ENCODE measurements around the gene ZNF12. TPM values are rescaled to one million over a fixed set of nuclear protein-coding genes. Genes with fewer than 3 reads are reported as not detected.
"Not testable (repeated sequence)": the region's sequence is repeated elsewhere in the genome, so short reads cannot be mapped to it uniquely, and the experiment has no call there.

ZNF12 gene
- total RNA-seq, 1 donor from 2014 or later, result 30.8 TPM

GRCh38 chr7:6718124-6718523 lies 11.4 kb upstream of the ZNF12 start:
- no peak overlapping the region for H3K27ac Mint-ChIP-seq (ENCODE audit: unreplicated experiment)
- peaks cover 21% of the 10 kb centered on the region for H3K27me3 Mint-ChIP-seq (ENCODE audit: unreplicated experiment)
- TF ChIP-seq CTCF (IDR thresholded peaks at IDR 0.05; ENCODE audit: unreplicated experiment), result no peak

DNA sequence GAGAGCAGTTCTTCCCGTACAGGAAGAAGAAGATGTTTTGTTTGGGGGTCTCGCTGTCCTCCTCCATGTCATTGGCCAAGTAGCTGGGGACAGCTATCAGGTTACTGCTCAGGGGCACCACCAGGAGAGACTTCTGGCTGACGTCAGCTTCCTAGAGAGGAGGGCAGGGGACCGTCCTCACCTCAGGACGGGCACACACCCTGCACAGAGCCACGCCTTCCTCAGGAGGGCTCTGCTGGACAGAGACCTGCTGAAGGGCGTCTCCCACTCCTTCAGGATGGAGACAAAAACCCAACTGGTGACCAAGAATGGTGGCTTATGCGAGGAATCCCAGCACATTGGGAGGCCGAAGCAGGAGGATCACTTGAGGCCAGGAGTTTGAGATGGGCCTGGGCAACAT lies 9.2 kb upstream of the ZNF12 start:
- H3K4me1 Mint-ChIP-seq (ENCODE audit: unreplicated experiment); DNase-seq (ENCODE audit: low spot score); H3K4me3 Mint-ChIP-seq (ENCODE audit: unreplicated experiment); H3K9me3 Mint-ChIP-seq (ENCODE audit: unreplicated experiment); H3K27ac Mint-ChIP-seq (ENCODE audit: unreplicated experiment); H3K36me3 Mint-ChIP-seq (ENCODE audit: low read depth, unreplicated experiment): not testable (repeated sequence)
- H3K27me3 Mint-ChIP-seq (ENCODE audit: unreplicated experiment), result peaks cover 14% of the 10 kb centered on the region

More at GRCh38 chr7:6718124-6718523, 11.4 kb upstream of the ZNF12 start:
- no peaks in the 10 kb centered on the region for H3K4me1 Mint-ChIP-seq (ENCODE audit: unreplicated experiment)
- peaks cover 3% of the 10 kb centered on the region for H3K36me3 Mint-ChIP-seq (ENCODE audit: low read depth, unreplicated experiment)
- H3K9me3 Mint-ChIP-seq (ENCODE audit: unreplicated experiment), result no peaks in the 10 kb centered on the region
- no peak for DNase-seq (ENCODE audit: low spot score)
- no peak overlapping the region for H3K4me3 Mint-ChIP-seq (ENCODE audit: unreplicated experiment)

DNA sequence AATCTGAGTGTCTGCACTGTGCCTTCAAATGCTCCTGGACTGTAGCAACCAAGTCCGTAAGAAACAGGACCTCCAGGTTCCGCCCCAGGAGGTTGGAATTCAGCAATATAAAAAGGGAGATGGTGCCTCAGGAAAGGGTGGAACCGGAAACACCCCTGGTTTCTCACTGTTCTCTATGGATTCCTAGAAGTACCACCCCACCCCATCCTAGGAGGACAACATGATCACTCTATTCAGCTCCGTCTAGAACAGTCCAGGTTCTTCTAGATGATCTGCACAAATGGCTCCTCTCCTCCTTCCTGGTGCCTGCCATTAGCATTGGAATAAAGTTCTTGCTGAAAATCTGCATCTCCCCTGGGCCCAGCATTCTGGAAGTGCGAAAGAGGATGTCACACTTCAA lies 7.6 kb upstream of the ZNF12 start:
- no peaks in the 10 kb centered on the region for H3K9me3 Mint-ChIP-seq (ENCODE audit: unreplicated experiment)
- H3K4me3 Mint-ChIP-seq (ENCODE audit: unreplicated experiment), result no peak overlapping the region
- H3K4me1 Mint-ChIP-seq (ENCODE audit: unreplicated experiment), result no peaks in the 10 kb centered on the region
- no peak for TF ChIP-seq CTCF (IDR thresholded peaks at IDR 0.05; ENCODE audit: unreplicated experiment)
- H3K27me3 Mint-ChIP-seq (ENCODE audit: unreplicated experiment), result peaks cover 10% of the 10 kb centered on the region
- DNase-seq (ENCODE audit: low spot score), result no peak
- H3K36me3 Mint-ChIP-seq (ENCODE audit: low read depth, unreplicated experiment), result peaks cover 3% of the 10 kb centered on the region
- no peak overlapping the region for H3K27ac Mint-ChIP-seq (ENCODE audit: unreplicated experiment)

DNA sequence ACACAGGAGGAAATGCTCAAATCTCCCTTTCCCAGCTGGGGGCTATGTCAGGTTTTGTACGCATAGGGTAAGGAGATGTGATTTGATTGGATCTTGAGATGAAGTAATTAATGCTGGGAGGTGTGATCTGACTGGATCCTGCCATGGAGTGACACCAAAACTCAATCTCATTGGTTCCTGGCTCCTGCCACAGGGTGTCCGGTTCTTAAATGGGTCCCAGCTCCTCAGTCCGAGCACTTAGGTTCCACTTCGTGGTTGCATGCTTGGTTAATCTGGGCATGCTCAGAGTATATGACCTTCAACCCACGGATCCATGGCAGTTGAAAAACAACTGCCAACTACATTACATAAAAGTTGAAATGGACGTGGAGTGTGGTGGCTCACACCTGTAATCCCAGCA lies 3.1 kb upstream of the ZNF12 start:
- DNase-seq (ENCODE audit: low spot score), result no peak
- no peak for TF ChIP-seq CTCF (IDR thresholded peaks at IDR 0.05; ENCODE audit: unreplicated experiment)
- Mint-ChIP-seq H3K9me3 (ENCODE audit: unreplicated experiment) (peaks cover 11% of the 10 kb centered on the region), H3K36me3 (ENCODE audit: low read depth, unreplicated experiment) (peaks cover 21% of the 10 kb centered on the region), H3K27me3 (ENCODE audit: unreplicated experiment) (peaks cover 20% of the 10 kb centered on the region), H3K4me3 (ENCODE audit: unreplicated experiment) (no peak overlapping the region), H3K4me1 (ENCODE audit: unreplicated experiment) (peaks cover 14% of the 10 kb centered on the region), H3K27ac (ENCODE audit: unreplicated experiment) (no peak overlapping the region)

- Mint-ChIP-seq H3K4me1 (ENCODE audit: unreplicated experiment) (peaks cover 20% of the 10 kb centered on the region), H3K36me3 (ENCODE audit: low read depth, unreplicated experiment) (peaks cover 31% of the 10 kb centered on the region), H3K27me3 (ENCODE audit: unreplicated experiment) (peaks cover 22% of the 10 kb centered on the region), H3K9me3 (ENCODE audit: unreplicated experiment) (peaks cover 18% of the 10 kb centered on the region), H3K27ac (ENCODE audit: unreplicated experiment) (no peak overlapping the region), H3K4me3 (ENCODE audit: unreplicated experiment) (no peak overlapping the region)
- no peak for TF ChIP-seq CTCF (IDR thresholded peaks at IDR 0.05; ENCODE audit: unreplicated experiment)
- DNase-seq (ENCODE audit: low spot score), result no peak
Measured at GRCh38 chr7:6708304-6708703, 1.6 kb upstream of the ZNF12 start.

Measured in endothelial cell (in vitro differentiated cells).